Aorta (tissue), 5 donors: ENCODE data around the gene OR52D1. TPM values are rescaled to one million over a fixed set of nuclear protein-coding genes. Genes with fewer than 3 reads are reported as not detected.

ENCODE experiments used
- ATAC-seq: fragments of 200-7000 bp; cut with Tn5 transposase; one replicate; pipeline ENCODE4 v1.9.1; 2022; ENCODE audit warnings: moderate library complexity; ENCODE audit not compliant: low FRiP score
- DNase-seq, 2 donors: peaks; one replicate each; pipeline ENCODE4 v3.0.0-alpha.2; 2020
- H3K27ac ChIP-seq, 2 donors: one replicate each; pipeline ENCODE4 v1.5.1; 2013; ENCODE audit warnings: low read length in 2 of 2, mild to moderate bottlenecking in 2 of 2, moderate library complexity in 2 of 2, control low read depth in 1 of 2, inconsistent platforms in 1 of 2, low read depth in 1 of 2
- H3K27me3 ChIP-seq, 2 donors: one replicate each; pipeline ENCODE4 v1.6.1; 2013; ENCODE audit warnings: control low read depth in 1 of 2, low read length in 1 of 2, mild to moderate bottlenecking in 1 of 2, moderate library complexity in 1 of 2; ENCODE audit not compliant: insufficient read depth in 2 of 2, control insufficient read depth in 1 of 2
- H3K36me3 ChIP-seq, 2 donors: one replicate each; pipeline ENCODE4 v1.6.1; 2013; ENCODE audit warnings: control low read depth in 1 of 2, low read length in 1 of 2, mild to moderate bottlenecking in 1 of 2; ENCODE audit not compliant: insufficient read depth in 2 of 2, control insufficient read depth in 1 of 2
- H3K4me1 ChIP-seq, 2 donors: one replicate each; pipeline ENCODE4 v1.6.1; 2013; ENCODE audit warnings: low read length in 2 of 2, control low read depth in 1 of 2, mild to moderate bottlenecking in 1 of 2, moderate library complexity in 1 of 2; ENCODE audit not compliant: insufficient read depth in 2 of 2, control insufficient read depth in 1 of 2
- H3K4me3 ChIP-seq, 2 donors: one replicate each; pipeline ENCODE4 v1.5.1; 2013; ENCODE audit warnings: low read length in 2 of 2, control low read depth in 1 of 2, mild to moderate bottlenecking in 1 of 2
- H3K9me3 ChIP-seq: one replicate; pipeline ENCODE4 v1.6.1; 2013; ENCODE audit warnings: mild to moderate bottlenecking, low read length; ENCODE audit not compliant: control insufficient read depth
- WGBS, 2 donors: extraction: QIAGEN DNeasy Blood & Tissue Kit; methylation state at CpG; one replicate each; pipeline ENCODE4 v1.1.7; 2013; 5-methylcytosine and 5-hydroxymethylcytosine counted together
- intact Hi-C, 2 donors: fragments of 100-400 bp; cut with DNase I; formaldehyde crosslinking; loops; one replicate each; pipeline versions ENCODE4 v1.14.2 to v1.15.0; 2022
- polyA plus RNA-seq, 2 donors: library from polyadenylated mRNA; stranded (reverse); fragments of 200-250 nt; gene quantifications; one replicate each; pipeline ENCODE4 v1.2.3, GENCODE V29; 2013
- total RNA-seq, 2 donors: library from RNA; stranded (reverse); fragmentation: NEBNext Ultra II Directional; extraction: Animal tissue kit (Norgen Biotek cat#: 25700); gene quantifications; one replicate each; pipeline ENCODE4 v1.2.1, GENCODE V29; 2021
- donor health status: healthy with polysubstance abuse.
- donor health status: Bipolar disorder and iron deficiency.
- donor health status: DM: no; HTN: no; CAD: no.
- donor health status: DM: no; HTN: no; CAD: no.
- donor health status: DM: yes; HTN: yes; CAD: no.

OR52D1 gene
- total and polyA plus RNA-seq, 4 donors, result not detected

DNA sequence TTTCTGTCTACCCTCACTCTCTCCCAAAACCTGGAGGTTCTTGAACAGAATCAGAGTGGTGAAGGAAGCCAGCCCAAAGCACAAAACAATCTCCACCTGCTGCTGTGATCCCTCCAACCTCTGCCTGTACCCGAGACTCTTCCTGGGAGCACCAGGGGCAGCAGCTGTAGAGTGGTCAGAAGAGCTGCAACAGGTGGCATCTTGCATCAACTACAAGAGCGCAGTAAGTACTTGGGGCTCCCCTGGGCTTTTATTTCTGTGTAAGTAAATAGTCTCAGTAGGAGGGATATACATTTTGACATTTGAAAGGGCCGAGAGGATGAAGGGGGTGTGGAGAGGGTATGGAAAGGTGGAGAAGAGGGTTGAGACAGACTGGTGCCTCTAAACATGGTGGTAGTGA lies 36.3 kb downstream of the OR52D1 start:
- DNase-seq (no peak), ATAC-seq (no peak)
- Histone ChIP-seq H3K4me3 (no peak overlapping the region), H3K27me3 (no peaks in the 10 kb centered on the region), H3K27ac (no peak overlapping the region), H3K36me3 (no peaks in the 10 kb centered on the region), H3K9me3 (peaks cover 1% of the 10 kb centered on the region), H3K4me1 (no peaks in the 10 kb centered on the region)
- intact Hi-C loops, result no loop called here
- WGBS, 2 donors, result 59 to 71% methylated on average over 3 of the region's 3 CpGs

DNA sequence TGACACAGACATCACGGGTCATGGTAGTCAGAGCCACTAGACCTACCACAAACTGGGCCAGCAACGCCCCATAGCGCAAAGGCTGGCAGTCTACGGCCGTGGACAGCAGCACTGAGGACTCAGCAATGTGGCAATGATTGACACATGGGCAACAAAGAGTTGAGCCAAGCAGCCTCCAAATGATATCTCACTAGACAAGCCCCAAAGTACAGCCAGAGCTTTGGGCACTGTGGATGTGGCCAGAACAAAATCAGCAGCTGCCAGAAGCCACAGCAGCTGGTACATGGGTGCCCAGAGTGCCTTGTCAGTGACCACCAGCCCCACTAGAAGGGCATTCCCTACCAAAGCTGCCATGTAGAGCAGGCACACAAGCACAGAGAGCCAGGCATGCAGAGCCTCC lies 39.2 kb downstream of the OR52D1 start:
- ATAC-seq, result no peak
- Histone ChIP-seq H3K4me3 (no peak overlapping the region), H3K27ac (no peak overlapping the region), H3K9me3 (peaks cover 1% of the 10 kb centered on the region), H3K36me3 (no peaks in the 10 kb centered on the region), H3K27me3 (no peaks in the 10 kb centered on the region), H3K4me1 (no peaks in the 10 kb centered on the region)
- intact Hi-C loops, result no loop called here
- WGBS, 2 donors, result 88 to 93% methylated on average over 5 of the region's 5 CpGs
- no peak for DNase-seq

DNA sequence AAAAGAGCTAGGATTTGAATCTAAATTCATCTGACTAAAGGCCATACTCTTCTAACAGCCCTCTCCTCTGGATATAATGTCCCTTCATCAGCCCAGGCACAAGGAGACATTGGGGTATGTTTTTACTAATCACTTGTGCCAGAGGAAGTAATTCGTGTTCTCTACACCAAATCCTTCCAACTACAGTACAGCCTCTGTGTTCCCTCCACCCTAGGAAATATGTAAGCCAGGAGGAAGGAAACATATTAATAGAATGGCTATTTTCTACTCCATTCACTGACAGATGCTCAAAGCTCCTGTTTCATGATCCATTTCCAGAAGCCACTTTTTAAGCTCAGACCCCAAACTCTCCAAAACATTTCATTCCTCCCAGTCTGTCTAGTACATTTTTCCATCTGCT lies 40.0 kb downstream of the OR52D1 start:
- ATAC-seq, result no peak
- no peak overlapping the region for H3K27ac ChIP-seq
- peaks cover 1% of the 10 kb centered on the region for H3K9me3 ChIP-seq
- 22 to 27% methylated on average over 1 of the region's 1 CpG for WGBS, 2 donors
- no peaks in the 10 kb centered on the region for H3K27me3 ChIP-seq
- no peak for DNase-seq
- no peaks in the 10 kb centered on the region for H3K36me3 ChIP-seq
- H3K4me1 ChIP-seq, result no peaks in the 10 kb centered on the region
- intact Hi-C loops, result no loop called here
- H3K4me3 ChIP-seq, result no peak overlapping the region

DNA sequence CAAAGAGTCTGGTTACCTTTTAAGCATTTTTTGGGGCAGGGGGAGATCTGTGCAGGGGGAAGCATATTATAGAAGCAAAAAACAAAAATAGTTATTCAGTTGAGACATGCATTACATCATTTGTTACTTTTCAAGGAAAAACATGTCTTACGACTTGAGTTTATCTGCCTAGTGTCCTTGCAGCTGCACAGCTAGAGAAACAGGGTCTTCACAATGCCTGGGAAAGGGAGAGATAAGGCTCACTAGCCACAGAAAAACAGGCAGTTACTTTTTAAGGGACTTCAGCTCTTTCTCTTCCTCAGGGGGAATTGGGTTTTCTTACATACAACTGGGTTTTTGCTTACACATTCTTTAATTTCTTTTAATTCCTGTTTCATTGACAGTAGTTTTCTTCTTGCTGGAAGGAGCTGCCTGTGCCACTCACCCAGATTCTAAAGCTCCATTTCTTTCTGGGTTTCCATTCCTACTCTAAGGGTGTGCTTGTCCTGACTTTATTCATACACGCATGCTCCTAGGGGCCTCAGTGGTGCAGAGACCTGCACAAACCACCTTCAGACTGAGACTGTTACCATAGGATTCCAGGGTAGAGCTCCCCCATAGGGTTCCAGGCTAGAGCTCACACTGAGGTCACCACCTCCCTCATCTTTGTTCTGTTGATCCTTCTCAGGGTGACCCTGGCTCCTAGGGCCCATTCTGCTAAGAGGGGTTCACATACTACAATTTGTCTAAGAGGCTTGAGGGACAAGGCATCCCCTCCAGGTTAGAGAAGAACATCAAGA lies 42.8 kb downstream of the OR52D1 start:
- no peak overlapping the region for H3K27ac ChIP-seq
- peaks cover 1% of the 10 kb centered on the region for H3K9me3 ChIP-seq
- intact Hi-C loops, result no loop called here
- DNase-seq (no peak), ATAC-seq (no peak)
- 66 to 71% methylated on average over 2 of the region's 2 CpGs for whole genome bisulfite sequencing, 2 donors
- no peaks in the 10 kb centered on the region for H3K36me3 ChIP-seq
- H3K27me3 ChIP-seq, result no peaks in the 10 kb centered on the region
- H3K4me1 ChIP-seq, result no peaks in the 10 kb centered on the region
- no peak overlapping the region for H3K4me3 ChIP-seq

DNA sequence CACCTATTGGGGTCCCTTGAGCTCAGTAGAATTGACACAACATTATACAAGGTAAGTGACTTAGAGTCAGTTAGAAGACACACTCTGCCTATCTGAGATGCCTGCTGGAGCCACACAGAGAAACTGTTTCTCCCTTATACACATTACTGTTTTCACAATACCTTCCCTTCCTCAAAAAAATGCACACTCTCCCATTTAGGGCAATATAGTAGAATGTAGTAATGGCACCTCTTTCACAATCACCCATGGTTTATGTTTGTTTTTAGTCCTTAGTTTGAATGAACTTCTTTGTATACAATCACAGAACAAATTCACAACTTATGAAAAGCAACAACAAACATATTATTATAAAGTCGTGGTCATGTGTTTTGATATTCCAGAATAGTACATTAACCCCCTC lies 45.6 kb downstream of the OR52D1 start:
- no peaks in the 10 kb centered on the region for H3K9me3 ChIP-seq

DNA sequence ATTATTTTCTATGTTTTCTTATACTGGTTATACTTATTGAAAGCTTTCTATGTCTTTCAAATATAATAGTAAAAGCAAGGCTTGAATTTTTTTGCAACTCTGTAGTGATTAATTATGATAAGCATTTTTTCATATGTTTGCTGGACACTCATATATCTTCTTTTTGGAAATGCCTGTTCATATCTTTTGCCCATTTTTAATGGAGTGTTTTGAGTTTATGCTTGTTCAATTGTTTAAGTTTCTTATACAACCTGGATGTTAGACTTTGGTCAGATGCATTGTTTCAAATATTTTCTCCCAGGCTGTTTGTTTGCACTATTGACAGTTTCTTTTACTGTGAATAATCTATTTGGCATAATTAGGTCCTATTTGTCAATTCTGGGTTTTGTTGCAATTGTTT lies 48.0 kb downstream of the OR52D1 start:
- Histone ChIP-seq H3K27ac (no peak overlapping the region), H3K9me3 (no peaks in the 10 kb centered on the region), H3K4me1 (no peaks in the 10 kb centered on the region), H3K36me3 (no peaks in the 10 kb centered on the region), H3K4me3 (no peak overlapping the region), H3K27me3 (no peaks in the 10 kb centered on the region)
- DNase-seq (no peak), ATAC-seq (no peak)
- intact Hi-C loops, result no loop called here

More for the DNA sequence above, 45.6 kb downstream of the OR52D1 start:
- WGBS, 2 donors, result 55 to 57% methylated on average over 1 of the region's 1 CpG
- no peak overlapping the region for H3K27ac ChIP-seq
- intact Hi-C loops, result no loop called here
- no peak for DNase-seq
- no peaks in the 10 kb centered on the region for H3K4me1 ChIP-seq
- no peaks in the 10 kb centered on the region for H3K36me3 ChIP-seq
- no peak overlapping the region for H3K4me3 ChIP-seq
- ATAC-seq, result no peak
- no peaks in the 10 kb centered on the region for H3K27me3 ChIP-seq

Other genes with a start within 250 kb of the OR52D1 start
- gene HBG1, start 238.8 kb upstream of the OR52D1 start, total RNA-seq, result not detected
- gene HBG1, start 238.8 kb upstream of the OR52D1 start, polyA plus RNA-seq, result not detected
- gene HBG2, start 233.9 kb upstream of the OR52D1 start, total RNA-seq, result under 1 TPM in 1 of 2 donors, not detected in 1; 0.78 TPM
- gene HBG2, start 233.9 kb upstream of the OR52D1 start, polyA plus RNA-seq, result under 1 TPM in 1 of 2 donors, not detected in 1; 0.23 TPM
- gene HBE1, start 218.7 kb upstream of the OR52D1 start, total RNA-seq, result not detected
- gene HBE1, start 218.7 kb upstream of the OR52D1 start, polyA plus RNA-seq, result not detected
- not detected for gene OR51B4, start 186.7 kb upstream of the OR52D1 start, total RNA-seq
- not detected for gene OR51B4, start 186.7 kb upstream of the OR52D1 start, polyA plus RNA-seq
- gene OR51B2, start 164.4 kb upstream of the OR52D1 start, total RNA-seq, result not detected
- not detected for gene OR51B2, start 164.4 kb upstream of the OR52D1 start, polyA plus RNA-seq
- gene OR51B5, start 145.2 kb upstream of the OR52D1 start, total RNA-seq, result 1 to 10 TPM in 1 of 2 donors, under 1 TPM in 1; 0.71 to 1.2 TPM
- gene OR51B5, start 145.2 kb upstream of the OR52D1 start, polyA plus RNA-seq, result not detected
- gene OR51B6, start 137.2 kb upstream of the OR52D1 start, total RNA-seq, result not detected
- not detected for gene OR51B6, start 137.2 kb upstream of the OR52D1 start, polyA plus RNA-seq
- gene OR51M1, start 104.9 kb upstream of the OR52D1 start, total RNA-seq, result not detected
- not detected for gene OR51M1, start 104.9 kb upstream of the OR52D1 start, polyA plus RNA-seq
- not detected for gene OR51Q1, start 66.6 kb upstream of the OR52D1 start, total RNA-seq
- 1 to 10 TPM in 1 of 2 donors, not detected in 1; 1.4 TPM for gene OR51Q1, start 66.6 kb upstream of the OR52D1 start, polyA plus RNA-seq
- under 1 TPM; 0.42 to 0.49 TPM for gene OR51I1, start 47.2 kb upstream of the OR52D1 start, total RNA-seq
- gene OR51I1, start 47.2 kb upstream of the OR52D1 start, polyA plus RNA-seq, result not detected
- gene OR51I2, start 39.4 kb upstream of the OR52D1 start, total RNA-seq, result not detected
- not detected for gene OR51I2, start 39.4 kb upstream of the OR52D1 start, polyA plus RNA-seq
- under 1 TPM; 0.71 to 0.99 TPM for gene UBQLN3, start 21.3 kb downstream of the OR52D1 start, total RNA-seq
- gene UBQLN3, start 21.3 kb downstream of the OR52D1 start, polyA plus RNA-seq, result not detected
- 1 to 10 TPM in 1 of 2 donors, under 1 TPM in 1; 0.88 to 1.3 TPM for gene UBQLNL, start 28.0 kb downstream of the OR52D1 start, total RNA-seq
- gene UBQLNL, start 28.0 kb downstream of the OR52D1 start, polyA plus RNA-seq, result 1 to 10 TPM in 1 of 2 donors, not detected in 1; 1.6 TPM
- gene OR52H1, start 59.9 kb downstream of the OR52D1 start, total RNA-seq, result under 1 TPM; 0.78 to 0.96 TPM
- not detected for gene OR52H1, start 59.9 kb downstream of the OR52D1 start, polyA plus RNA-seq
- gene OR52B6, start 92.2 kb downstream of the OR52D1 start, total RNA-seq, result not detected
- gene OR52B6, start 92.2 kb downstream of the OR52D1 start, polyA plus RNA-seq, result not detected
- gene TRIM6, start 108.0 kb downstream of the OR52D1 start, total RNA-seq, result 1 to 10 TPM; 2.1 to 5.1 TPM
- 1 to 10 TPM; 3.6 to 6.3 TPM for gene TRIM6, start 108.0 kb downstream of the OR52D1 start, polyA plus RNA-seq
- gene TRIM34, start 136.3 kb downstream of the OR52D1 start, total RNA-seq, result 1 to 10 TPM; 5.6 to 9.2 TPM
- gene TRIM34, start 136.3 kb downstream of the OR52D1 start, polyA plus RNA-seq, result 1 to 10 TPM; 5.1 to 5.8 TPM
- 10 to 100 TPM; 38.8 to 42.0 TPM for gene TRIM5, start 196.4 kb downstream of the OR52D1 start, total RNA-seq
- gene TRIM5, start 196.4 kb downstream of the OR52D1 start, polyA plus RNA-seq, result 10 to 100 TPM; 16.0 to 21.0 TPM
- gene TRIM22, start 201.1 kb downstream of the OR52D1 start, total RNA-seq, result 100 to 1,000 TPM in 1 of 2 donors, 10 to 100 TPM in 1; 71.4 to 109 TPM
- 100 to 1,000 TPM in 1 of 2 donors, 10 to 100 TPM in 1; 39.9 to 110 TPM for gene TRIM22, start 201.1 kb downstream of the OR52D1 start, polyA plus RNA-seq
- gene OR56B1, start 247.8 kb downstream of the OR52D1 start, total RNA-seq, result under 1 TPM; 0.24 to 0.26 TPM
- gene OR56B1, start 247.8 kb downstream of the OR52D1 start, polyA plus RNA-seq, result not detected